ENCODE data around the gene SHMT2. TPM values are rescaled to one million over a fixed set of nuclear protein-coding genes. Genes with fewer than 3 reads are reported as not detected.

Gene SHMT2
- total and polyA plus RNA-seq, 9 of the 15 experiments (the other 6 are each of a cell fraction or from before 2014, with no cell fraction given), result 46.1 to 319 (median 115) TPM

DNA sequence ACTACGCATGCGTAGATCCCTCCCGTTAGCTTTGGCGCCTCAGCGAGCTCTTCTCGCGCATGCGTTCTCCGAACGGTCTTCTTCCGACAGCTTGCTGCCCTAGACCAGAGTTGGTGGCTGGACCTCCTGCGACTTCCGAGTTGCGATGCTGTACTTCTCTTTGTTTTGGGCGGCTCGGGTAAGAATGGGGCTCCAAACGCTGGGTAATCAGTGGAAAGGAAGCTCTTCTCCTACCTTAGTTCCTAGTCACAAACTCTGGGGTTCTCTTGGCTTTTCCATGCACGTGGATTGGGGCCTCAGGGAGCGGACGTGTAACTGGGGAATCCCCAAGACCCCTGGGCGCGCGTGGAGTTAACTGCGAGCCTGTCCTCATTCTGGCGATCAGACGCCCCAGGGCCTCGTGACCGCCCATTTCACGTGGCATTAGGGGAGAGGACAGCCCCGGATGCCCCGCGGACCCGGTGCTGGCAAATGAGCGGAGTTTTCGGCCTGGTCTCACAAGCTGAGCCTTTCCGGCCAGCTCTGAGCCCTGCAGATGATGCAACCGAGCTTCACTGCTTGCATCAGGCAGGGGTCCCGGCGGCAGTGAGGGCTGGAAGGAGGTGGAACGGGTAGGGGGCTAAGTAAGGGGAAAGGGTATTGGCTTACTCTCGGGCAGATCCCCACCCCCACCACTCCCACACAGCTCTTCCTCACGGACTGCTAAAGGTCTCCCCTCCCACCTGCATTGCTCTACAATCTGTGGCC is at the start of gene SHMT2 (continued):
- TF ChIP-seq, protein P1, sequence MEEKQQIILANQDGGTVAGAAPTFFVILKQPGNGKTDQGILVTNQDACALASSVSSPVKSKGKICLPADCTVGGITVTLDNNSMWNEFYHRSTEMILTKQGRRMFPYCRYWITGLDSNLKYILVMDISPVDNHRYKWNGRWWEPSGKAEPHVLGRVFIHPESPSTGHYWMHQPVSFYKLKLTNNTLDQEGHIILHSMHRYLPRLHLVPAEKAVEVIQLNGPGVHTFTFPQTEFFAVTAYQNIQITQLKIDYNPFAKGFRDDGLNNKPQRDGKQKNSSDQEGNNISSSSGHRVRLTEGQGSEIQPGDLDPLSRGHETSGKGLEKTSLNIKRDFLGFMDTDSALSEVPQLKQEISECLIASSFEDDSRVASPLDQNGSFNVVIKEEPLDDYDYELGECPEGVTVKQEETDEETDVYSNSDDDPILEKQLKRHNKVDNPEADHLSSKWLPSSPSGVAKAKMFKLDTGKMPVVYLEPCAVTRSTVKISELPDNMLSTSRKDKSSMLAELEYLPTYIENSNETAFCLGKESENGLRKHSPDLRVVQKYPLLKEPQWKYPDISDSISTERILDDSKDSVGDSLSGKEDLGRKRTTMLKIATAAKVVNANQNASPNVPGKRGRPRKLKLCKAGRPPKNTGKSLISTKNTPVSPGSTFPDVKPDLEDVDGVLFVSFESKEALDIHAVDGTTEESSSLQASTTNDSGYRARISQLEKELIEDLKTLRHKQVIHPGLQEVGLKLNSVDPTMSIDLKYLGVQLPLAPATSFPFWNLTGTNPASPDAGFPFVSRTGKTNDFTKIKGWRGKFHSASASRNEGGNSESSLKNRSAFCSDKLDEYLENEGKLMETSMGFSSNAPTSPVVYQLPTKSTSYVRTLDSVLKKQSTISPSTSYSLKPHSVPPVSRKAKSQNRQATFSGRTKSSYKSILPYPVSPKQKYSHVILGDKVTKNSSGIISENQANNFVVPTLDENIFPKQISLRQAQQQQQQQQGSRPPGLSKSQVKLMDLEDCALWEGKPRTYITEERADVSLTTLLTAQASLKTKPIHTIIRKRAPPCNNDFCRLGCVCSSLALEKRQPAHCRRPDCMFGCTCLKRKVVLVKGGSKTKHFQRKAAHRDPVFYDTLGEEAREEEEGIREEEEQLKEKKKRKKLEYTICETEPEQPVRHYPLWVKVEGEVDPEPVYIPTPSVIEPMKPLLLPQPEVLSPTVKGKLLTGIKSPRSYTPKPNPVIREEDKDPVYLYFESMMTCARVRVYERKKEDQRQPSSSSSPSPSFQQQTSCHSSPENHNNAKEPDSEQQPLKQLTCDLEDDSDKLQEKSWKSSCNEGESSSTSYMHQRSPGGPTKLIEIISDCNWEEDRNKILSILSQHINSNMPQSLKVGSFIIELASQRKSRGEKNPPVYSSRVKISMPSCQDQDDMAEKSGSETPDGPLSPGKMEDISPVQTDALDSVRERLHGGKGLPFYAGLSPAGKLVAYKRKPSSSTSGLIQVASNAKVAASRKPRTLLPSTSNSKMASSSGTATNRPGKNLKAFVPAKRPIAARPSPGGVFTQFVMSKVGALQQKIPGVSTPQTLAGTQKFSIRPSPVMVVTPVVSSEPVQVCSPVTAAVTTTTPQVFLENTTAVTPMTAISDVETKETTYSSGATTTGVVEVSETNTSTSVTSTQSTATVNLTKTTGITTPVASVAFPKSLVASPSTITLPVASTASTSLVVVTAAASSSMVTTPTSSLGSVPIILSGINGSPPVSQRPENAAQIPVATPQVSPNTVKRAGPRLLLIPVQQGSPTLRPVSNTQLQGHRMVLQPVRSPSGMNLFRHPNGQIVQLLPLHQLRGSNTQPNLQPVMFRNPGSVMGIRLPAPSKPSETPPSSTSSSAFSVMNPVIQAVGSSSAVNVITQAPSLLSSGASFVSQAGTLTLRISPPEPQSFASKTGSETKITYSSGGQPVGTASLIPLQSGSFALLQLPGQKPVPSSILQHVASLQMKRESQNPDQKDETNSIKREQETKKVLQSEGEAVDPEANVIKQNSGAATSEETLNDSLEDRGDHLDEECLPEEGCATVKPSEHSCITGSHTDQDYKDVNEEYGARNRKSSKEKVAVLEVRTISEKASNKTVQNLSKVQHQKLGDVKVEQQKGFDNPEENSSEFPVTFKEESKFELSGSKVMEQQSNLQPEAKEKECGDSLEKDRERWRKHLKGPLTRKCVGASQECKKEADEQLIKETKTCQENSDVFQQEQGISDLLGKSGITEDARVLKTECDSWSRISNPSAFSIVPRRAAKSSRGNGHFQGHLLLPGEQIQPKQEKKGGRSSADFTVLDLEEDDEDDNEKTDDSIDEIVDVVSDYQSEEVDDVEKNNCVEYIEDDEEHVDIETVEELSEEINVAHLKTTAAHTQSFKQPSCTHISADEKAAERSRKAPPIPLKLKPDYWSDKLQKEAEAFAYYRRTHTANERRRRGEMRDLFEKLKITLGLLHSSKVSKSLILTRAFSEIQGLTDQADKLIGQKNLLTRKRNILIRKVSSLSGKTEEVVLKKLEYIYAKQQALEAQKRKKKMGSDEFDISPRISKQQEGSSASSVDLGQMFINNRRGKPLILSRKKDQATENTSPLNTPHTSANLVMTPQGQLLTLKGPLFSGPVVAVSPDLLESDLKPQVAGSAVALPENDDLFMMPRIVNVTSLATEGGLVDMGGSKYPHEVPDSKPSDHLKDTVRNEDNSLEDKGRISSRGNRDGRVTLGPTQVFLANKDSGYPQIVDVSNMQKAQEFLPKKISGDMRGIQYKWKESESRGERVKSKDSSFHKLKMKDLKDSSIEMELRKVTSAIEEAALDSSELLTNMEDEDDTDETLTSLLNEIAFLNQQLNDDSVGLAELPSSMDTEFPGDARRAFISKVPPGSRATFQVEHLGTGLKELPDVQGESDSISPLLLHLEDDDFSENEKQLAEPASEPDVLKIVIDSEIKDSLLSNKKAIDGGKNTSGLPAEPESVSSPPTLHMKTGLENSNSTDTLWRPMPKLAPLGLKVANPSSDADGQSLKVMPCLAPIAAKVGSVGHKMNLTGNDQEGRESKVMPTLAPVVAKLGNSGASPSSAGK (IDR thresholded peaks at IDR 0.05), result peak; percentile 80
- no peak; the same call in 1 of the 2 replicates for TF ChIP-seq ZZZ3 (IDR thresholded peaks at IDR 0.05)
- TF ChIP-seq, protein P2, sequence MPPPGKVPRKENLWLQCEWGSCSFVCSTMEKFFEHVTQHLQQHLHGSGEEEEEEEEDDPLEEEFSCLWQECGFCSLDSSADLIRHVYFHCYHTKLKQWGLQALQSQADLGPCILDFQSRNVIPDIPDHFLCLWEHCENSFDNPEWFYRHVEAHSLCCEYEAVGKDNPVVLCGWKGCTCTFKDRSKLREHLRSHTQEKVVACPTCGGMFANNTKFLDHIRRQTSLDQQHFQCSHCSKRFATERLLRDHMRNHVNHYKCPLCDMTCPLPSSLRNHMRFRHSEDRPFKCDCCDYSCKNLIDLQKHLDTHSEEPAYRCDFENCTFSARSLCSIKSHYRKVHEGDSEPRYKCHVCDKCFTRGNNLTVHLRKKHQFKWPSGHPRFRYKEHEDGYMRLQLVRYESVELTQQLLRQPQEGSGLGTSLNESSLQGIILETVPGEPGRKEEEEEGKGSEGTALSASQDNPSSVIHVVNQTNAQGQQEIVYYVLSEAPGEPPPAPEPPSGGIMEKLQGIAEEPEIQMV (tag; conservative IDR thresholded peaks at IDR 0.05; ENCODE audit: low read depth), result peak; percentile 57
- peak; percentile 61; the same call in 1 of the 2 replicates for TF ChIP-seq RNF2 (IDR thresholded peaks at IDR 0.05)
- peak; percentile 87 for TF ChIP-seq ZNF175 (CRISPR knock-in tag; IDR thresholded peaks at IDR 0.05; ENCODE audit: low read depth)
- no peak for TF ChIP-seq NFXL1 (CRISPR knock-in tag; IDR thresholded peaks at IDR 0.05)
- TF ChIP-seq ZBTB1 (CRISPR knock-in tag; IDR thresholded peaks at IDR 0.05; ENCODE audit: borderline replicate concordance, low read depth), result no peak
- no peak for TF ChIP-seq CTBP1 (IDR thresholded peaks at IDR 0.05; ENCODE audit: borderline replicate concordance)
- peak; percentile 47; the same call in 1 of the 2 replicates for TF ChIP-seq POLR2AphosphoS5 (IDR thresholded peaks at IDR 0.05; ENCODE audit: control insufficient read depth, insufficient read depth, low read depth, low read length)
- TF ChIP-seq E2F3 (CRISPR knock-in tag; IDR thresholded peaks at IDR 0.05), result 0 out of 2 replicates have a peak, but pooled peaks have one; percentile 15
- TF ChIP-seq MTA1 (IDR thresholded peaks at IDR 0.05; ENCODE audit: borderline replicate concordance), result no peak; the same call in 1 of the 2 replicates
- TF ChIP-seq KDM5B (IDR thresholded peaks at IDR 0.05; ENCODE audit: insufficient replicate concordance, low read depth, low read length), result no peak
- TF ChIP-seq ZNF696 (CRISPR knock-in tag; conservative IDR thresholded peaks at IDR 0.05), result no peak
- TF ChIP-seq CC2D1A (IDR thresholded peaks at IDR 0.05), result 0 out of 2 replicates have a peak, but pooled peaks have one; percentile 13
- no peak for TF ChIP-seq RB1 (IDR thresholded peaks at IDR 0.05; ENCODE audit: low read depth)
- TF ChIP-seq ZNF583 (CRISPR knock-in tag; IDR thresholded peaks at IDR 0.05), result no peak

All from K562 (cell line).